Liver (tissue), 9 donors: ENCODE results near the gene NPAS4. TPM values are rescaled to one million over a fixed set of nuclear protein-coding genes. Genes with fewer than 3 reads are reported as not detected.

ENCODE experiments used
- DNase-seq: peaks from one replicate; pipeline ENCODE4 v3.0.0-alpha.2; 2017; ENCODE audit warnings: low spot score
- H3K27ac ChIP-seq, 2 donors: one replicate each; pipeline ENCODE4 v1.7.0; 2013; ENCODE audit warnings: inconsistent platforms in 2 of 2, low read length in 2 of 2, control low read depth in 1 of 2, low read depth in 1 of 2, mild to moderate bottlenecking in 1 of 2
- H3K27me3 ChIP-seq, 4 donors: one replicate each; pipeline versions ENCODE4 v1.6.1 to v1.7.0; 2013; ENCODE audit warnings: low read length in 3 of 4, inconsistent platforms in 1 of 4, mild to moderate bottlenecking in 1 of 4, moderate library complexity in 1 of 4; ENCODE audit not compliant: control insufficient read depth in 4 of 4, insufficient read depth in 4 of 4
- H3K36me3 ChIP-seq, 4 donors: one replicate each; pipeline versions ENCODE4 v1.6.1 to v1.7.0; 2013; ENCODE audit warnings: low read length in 3 of 4, mild to moderate bottlenecking in 3 of 4, low read depth in 1 of 4, moderate library complexity in 1 of 4; ENCODE audit not compliant: control insufficient read depth in 4 of 4, insufficient read depth in 3 of 4
- H3K4me1 ChIP-seq, 4 donors: one replicate each; pipeline versions ENCODE4 v1.6.1 to v1.7.0; 2013; ENCODE audit warnings: low read length in 3 of 4, mild to moderate bottlenecking in 3 of 4, moderate library complexity in 1 of 4; ENCODE audit not compliant: control insufficient read depth in 4 of 4, insufficient read depth in 4 of 4
- H3K4me3 ChIP-seq, 3 donors: one replicate each; pipeline versions ENCODE4 v1.6.1 to v1.7.0; 2013; ENCODE audit warnings: low read length in 3 of 3, control low read depth in 1 of 3, low read depth in 1 of 3, mild to moderate bottlenecking in 1 of 3
- H3K9ac ChIP-seq, 2 donors: one replicate each; pipeline ENCODE4 v1.7.0; 2013; ENCODE audit warnings: low read length in 2 of 2, mild to moderate bottlenecking in 2 of 2, moderate library complexity in 2 of 2, control low read depth in 1 of 2, low read depth in 1 of 2
- H3K9me3 ChIP-seq, 4 donors: one replicate each; pipeline versions ENCODE4 v1.6.1 to v1.7.0; 2013; ENCODE audit warnings: low read length in 3 of 4; ENCODE audit not compliant: control insufficient read depth in 4 of 4
- EGR1 ChIP-seq, 2 donors: IDR thresholded peaks; 2 replicates each; pipeline ENCODE4 v1.6.1; 2016 to 2018; ENCODE audit warnings: antibody characterized with exemption in 2 of 2, low read depth in 2 of 2
- FOXA1 ChIP-seq: IDR thresholded peaks from 2 replicates; pipeline ENCODE4 v1.6.1; 2016; ENCODE audit warnings: antibody characterized with exemption
- GABPA ChIP-seq, 2 donors: IDR thresholded peaks in 1 of 2; conservative IDR thresholded peaks in 1 of 2; 2 replicates each; pipeline ENCODE4 v1.6.1; 2016; ENCODE audit warnings: antibody characterized with exemption in 2 of 2, mild to moderate bottlenecking in 1 of 2, moderate library complexity in 1 of 2
- HNF4G ChIP-seq: IDR thresholded peaks from 2 replicates; pipeline ENCODE4 v1.6.1; 2016; ENCODE audit warnings: antibody characterized with exemption
- RAD21 ChIP-seq, 2 donors: IDR thresholded peaks; 2 replicates each; pipeline ENCODE4 v1.6.1; 2016; ENCODE audit warnings: antibody characterized with exemption in 2 of 2, mild to moderate bottlenecking in 2 of 2
- RXRA ChIP-seq, 2 donors: IDR thresholded peaks; 2 replicates each; pipeline ENCODE4 v1.6.1; 2017 to 2018; ENCODE audit warnings: antibody characterized with exemption in 2 of 2, mild to moderate bottlenecking in 1 of 2
- TAF1 ChIP-seq: conservative IDR thresholded peaks from 2 replicates; pipeline ENCODE4 v1.6.1; 2016; ENCODE audit warnings: antibody characterized with exemption, mild to moderate bottlenecking
- YY1 ChIP-seq: IDR thresholded peaks from 2 replicates; pipeline ENCODE4 v1.6.1; 2016; ENCODE audit warnings: antibody characterized with exemption, mild to moderate bottlenecking
- WGBS: extraction: QIAGEN DNeasy Blood & Tissue Kit; methylation state at CpG from one replicate; pipeline ENCODE4 v1.1.7; 2013; 5-methylcytosine and 5-hydroxymethylcytosine counted together
- polyA plus RNA-seq, 2 donors: library from polyadenylated mRNA; stranded (reverse) in 1 of 2; unstranded in 1 of 2; fragments of 200-250 nt in 1 of 2; fragments of >200 nt in 1 of 2; fragmentation: Nextera tagmentation in 1 of 2; extraction: Ambion mirVana in 1 of 2; gene quantifications; one replicate each; pipeline versions ENCODE4 v1.2.1 to v1.2.3, GENCODE V29; 2013 to 2015
- total RNA-seq, 2 donors: library from RNA; depleted of rRNA; stranded (reverse); fragments of >200 nt; gene quantifications; one replicate each; pipeline ENCODE4 v1.2.3, GENCODE V29; 2014
- TF ChIP-seq, protein P1 (sequence below): fragments of 150-350 bp; IDR thresholded peaks from 2 replicates; pipeline ENCODE4 v1.5.1; 2017; ENCODE audit warnings: improper control_type of control experiment, low read depth, low read length; ENCODE audit not compliant: missing input control
- TF ChIP-seq, protein P2 (sequence below): IDR thresholded peaks from 2 replicates; pipeline ENCODE4 v1.6.1; 2016; ENCODE audit warnings: antibody characterized with exemption
- TF ChIP-seq, protein P3 (sequence below): IDR thresholded peaks from 2 replicates; pipeline ENCODE4 v1.6.1; 2016; ENCODE audit warnings: antibody characterized with exemption
- TF ChIP-seq, protein P4 (sequence below): IDR thresholded peaks from 2 replicates; pipeline ENCODE4 v1.6.1; 2016; ENCODE audit warnings: antibody characterized with exemption, mild to moderate bottlenecking
- TF ChIP-seq, protein P5 (sequence below): IDR thresholded peaks from 2 replicates; pipeline ENCODE4 v1.6.1; 2016; ENCODE audit warnings: antibody characterized with exemption
- donor health status: healthy.
- donor health status: healthy.
- donor health status: healthy.
- donor health status: healthy.
- donor health status: healthy.

The NPAS4 gene
- total and polyA plus RNA-seq, 4 donors, result 0.01 TPM; not detected in 3

DNA sequence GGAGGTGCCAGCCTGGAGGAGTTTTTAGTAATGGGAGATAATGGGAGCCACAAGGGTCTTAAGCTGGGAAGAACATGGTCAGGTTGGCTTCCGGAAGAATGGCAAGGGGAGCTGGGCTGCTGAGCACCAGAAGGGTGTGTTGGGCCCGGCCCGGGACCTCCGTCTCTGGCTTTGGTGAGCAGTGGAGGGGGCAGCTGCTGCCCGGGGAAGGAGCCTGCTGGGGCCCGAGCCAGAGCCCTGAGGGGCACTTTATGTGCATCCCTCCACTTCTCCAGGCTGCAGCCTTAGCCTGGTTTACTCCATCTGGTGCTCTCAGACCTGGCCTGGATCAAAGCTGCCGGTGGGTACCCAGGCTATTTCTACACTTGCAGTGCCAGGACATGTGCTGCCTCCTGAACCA, 8.7 kb upstream of the NPAS4 start:
- H3K36me3 ChIP-seq, result no peaks in the 10 kb centered on the region
- peaks cover 0 to 3% (median 0%) of the 10 kb centered on the region in 4 donors for H3K4me1 ChIP-seq
- no peaks in the 10 kb centered on the region for H3K9me3 ChIP-seq
- peaks cover 0 to 3% (median 2%) of the 10 kb centered on the region in 4 donors for H3K27me3 ChIP-seq
- no peak overlapping the region for H3K9ac ChIP-seq
- no peak overlapping the region for H3K4me3 ChIP-seq
- TF ChIP-seq HNF4G, result no peak
- TF ChIP-seq, protein P1, sequence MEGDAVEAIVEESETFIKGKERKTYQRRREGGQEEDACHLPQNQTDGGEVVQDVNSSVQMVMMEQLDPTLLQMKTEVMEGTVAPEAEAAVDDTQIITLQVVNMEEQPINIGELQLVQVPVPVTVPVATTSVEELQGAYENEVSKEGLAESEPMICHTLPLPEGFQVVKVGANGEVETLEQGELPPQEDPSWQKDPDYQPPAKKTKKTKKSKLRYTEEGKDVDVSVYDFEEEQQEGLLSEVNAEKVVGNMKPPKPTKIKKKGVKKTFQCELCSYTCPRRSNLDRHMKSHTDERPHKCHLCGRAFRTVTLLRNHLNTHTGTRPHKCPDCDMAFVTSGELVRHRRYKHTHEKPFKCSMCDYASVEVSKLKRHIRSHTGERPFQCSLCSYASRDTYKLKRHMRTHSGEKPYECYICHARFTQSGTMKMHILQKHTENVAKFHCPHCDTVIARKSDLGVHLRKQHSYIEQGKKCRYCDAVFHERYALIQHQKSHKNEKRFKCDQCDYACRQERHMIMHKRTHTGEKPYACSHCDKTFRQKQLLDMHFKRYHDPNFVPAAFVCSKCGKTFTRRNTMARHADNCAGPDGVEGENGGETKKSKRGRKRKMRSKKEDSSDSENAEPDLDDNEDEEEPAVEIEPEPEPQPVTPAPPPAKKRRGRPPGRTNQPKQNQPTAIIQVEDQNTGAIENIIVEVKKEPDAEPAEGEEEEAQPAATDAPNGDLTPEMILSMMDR, result no peak
- TF ChIP-seq, protein P2, sequence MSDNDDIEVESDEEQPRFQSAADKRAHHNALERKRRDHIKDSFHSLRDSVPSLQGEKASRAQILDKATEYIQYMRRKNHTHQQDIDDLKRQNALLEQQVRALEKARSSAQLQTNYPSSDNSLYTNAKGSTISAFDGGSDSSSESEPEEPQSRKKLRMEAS, result no peak
- TF ChIP-seq, protein P3, sequence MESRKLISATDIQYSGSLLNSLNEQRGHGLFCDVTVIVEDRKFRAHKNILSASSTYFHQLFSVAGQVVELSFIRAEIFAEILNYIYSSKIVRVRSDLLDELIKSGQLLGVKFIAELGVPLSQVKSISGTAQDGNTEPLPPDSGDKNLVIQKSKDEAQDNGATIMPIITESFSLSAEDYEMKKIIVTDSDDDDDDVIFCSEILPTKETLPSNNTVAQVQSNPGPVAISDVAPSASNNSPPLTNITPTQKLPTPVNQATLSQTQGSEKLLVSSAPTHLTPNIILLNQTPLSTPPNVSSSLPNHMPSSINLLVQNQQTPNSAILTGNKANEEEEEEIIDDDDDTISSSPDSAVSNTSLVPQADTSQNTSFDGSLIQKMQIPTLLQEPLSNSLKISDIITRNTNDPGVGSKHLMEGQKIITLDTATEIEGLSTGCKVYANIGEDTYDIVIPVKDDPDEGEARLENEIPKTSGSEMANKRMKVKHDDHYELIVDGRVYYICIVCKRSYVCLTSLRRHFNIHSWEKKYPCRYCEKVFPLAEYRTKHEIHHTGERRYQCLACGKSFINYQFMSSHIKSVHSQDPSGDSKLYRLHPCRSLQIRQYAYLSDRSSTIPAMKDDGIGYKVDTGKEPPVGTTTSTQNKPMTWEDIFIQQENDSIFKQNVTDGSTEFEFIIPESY, result no peak
- TF ChIP-seq EGR1 (IDR thresholded peaks at IDR 0.05; ENCODE audit: low read depth in 2 of 2), result no peak
- no peak for TF ChIP-seq YY1
- no peak for TF ChIP-seq RXRA (IDR thresholded peaks at IDR 0.05)
- no peak for TF ChIP-seq TAF1
- TF ChIP-seq FOXA1, result no peak
- TF ChIP-seq RAD21 (IDR thresholded peaks at IDR 0.05), result no peak
- TF ChIP-seq, protein P4, sequence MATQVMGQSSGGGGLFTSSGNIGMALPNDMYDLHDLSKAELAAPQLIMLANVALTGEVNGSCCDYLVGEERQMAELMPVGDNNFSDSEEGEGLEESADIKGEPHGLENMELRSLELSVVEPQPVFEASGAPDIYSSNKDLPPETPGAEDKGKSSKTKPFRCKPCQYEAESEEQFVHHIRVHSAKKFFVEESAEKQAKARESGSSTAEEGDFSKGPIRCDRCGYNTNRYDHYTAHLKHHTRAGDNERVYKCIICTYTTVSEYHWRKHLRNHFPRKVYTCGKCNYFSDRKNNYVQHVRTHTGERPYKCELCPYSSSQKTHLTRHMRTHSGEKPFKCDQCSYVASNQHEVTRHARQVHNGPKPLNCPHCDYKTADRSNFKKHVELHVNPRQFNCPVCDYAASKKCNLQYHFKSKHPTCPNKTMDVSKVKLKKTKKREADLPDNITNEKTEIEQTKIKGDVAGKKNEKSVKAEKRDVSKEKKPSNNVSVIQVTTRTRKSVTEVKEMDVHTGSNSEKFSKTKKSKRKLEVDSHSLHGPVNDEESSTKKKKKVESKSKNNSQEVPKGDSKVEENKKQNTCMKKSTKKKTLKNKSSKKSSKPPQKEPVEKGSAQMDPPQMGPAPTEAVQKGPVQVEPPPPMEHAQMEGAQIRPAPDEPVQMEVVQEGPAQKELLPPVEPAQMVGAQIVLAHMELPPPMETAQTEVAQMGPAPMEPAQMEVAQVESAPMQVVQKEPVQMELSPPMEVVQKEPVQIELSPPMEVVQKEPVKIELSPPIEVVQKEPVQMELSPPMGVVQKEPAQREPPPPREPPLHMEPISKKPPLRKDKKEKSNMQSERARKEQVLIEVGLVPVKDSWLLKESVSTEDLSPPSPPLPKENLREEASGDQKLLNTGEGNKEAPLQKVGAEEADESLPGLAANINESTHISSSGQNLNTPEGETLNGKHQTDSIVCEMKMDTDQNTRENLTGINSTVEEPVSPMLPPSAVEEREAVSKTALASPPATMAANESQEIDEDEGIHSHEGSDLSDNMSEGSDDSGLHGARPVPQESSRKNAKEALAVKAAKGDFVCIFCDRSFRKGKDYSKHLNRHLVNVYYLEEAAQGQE, result no peak
- TF ChIP-seq, protein P5, sequence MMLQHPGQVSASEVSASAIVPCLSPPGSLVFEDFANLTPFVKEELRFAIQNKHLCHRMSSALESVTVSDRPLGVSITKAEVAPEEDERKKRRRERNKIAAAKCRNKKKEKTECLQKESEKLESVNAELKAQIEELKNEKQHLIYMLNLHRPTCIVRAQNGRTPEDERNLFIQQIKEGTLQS, result no peak
- no peak for TF ChIP-seq GABPA (IDR thresholded peaks at IDR 0.05 in 1 of 2, conservative IDR thresholded peaks at IDR 0.05 in 1 of 2)
- 68% methylated on average over 7 of the region's 7 CpGs for WGBS
- H3K27ac ChIP-seq, result no peak overlapping the region
- DNase-seq, result no peak

DNA sequence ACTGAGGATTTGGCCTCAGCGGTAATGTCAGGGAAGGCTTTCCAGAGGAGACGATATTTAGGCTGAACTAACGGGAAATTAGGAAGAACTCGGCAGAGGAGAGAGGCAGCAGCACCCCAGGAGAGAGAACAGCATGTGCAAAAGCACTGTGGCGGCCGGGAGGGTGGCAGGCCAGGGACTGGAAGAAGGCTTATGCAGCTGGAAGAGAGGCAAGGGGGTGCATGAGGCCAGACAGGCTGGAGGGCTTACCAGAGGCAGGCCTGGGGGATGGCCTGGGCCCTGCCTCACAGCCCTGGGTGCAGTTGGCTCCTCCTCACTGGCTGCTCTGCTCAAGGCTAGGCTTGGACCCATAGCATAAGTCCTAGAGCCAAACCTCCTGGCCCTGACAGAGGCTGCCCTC, 7.7 kb upstream of the NPAS4 start:
- H3K27ac ChIP-seq, result no peak overlapping the region
- no peaks in the 10 kb centered on the region for H3K9me3 ChIP-seq
- H3K27me3 ChIP-seq, result peaks cover 0 to 6% (median 2%) of the 10 kb centered on the region in 4 donors
- H3K36me3 ChIP-seq, result no peaks in the 10 kb centered on the region
- no peak for DNase-seq
- no peak for TF ChIP-seq RAD21 (IDR thresholded peaks at IDR 0.05)
- TF ChIP-seq EGR1 (IDR thresholded peaks at IDR 0.05; ENCODE audit: low read depth in 2 of 2), result no peak
- TF ChIP-seq, protein P5, result no peak
- TF ChIP-seq, protein P4, result no peak
- TF ChIP-seq TAF1, result no peak
- no peak overlapping the region for H3K4me3 ChIP-seq
- H3K4me1 ChIP-seq, result peaks cover 0 to 3% (median 0%) of the 10 kb centered on the region in 4 donors
- H3K9ac ChIP-seq, result no peak overlapping the region
- WGBS, result 78% methylated on average over 6 of the region's 6 CpGs
